Right atrium auricular region (tissue), 2 donors: ENCODE measurements around the gene P2RY6. TPM values are rescaled to one million over a fixed set of nuclear protein-coding genes. Genes with fewer than 3 reads are reported as not detected.
A peak's percentile ranks its signal among the peaks of the same experiment; 100 is the strongest.

Source experiments
- DNase-seq: peaks from one replicate; pipeline ENCODE4 v3.0.0-alpha.2; 2019; ENCODE audit warnings: low spot score
- H3K27ac ChIP-seq, 2 donors: fragments of 200-600 bp; sonication (generic); 1 replicate in 1 of 2; 2 replicates in 1 of 2; pipeline ENCODE4 v1.5.1; 2016 to 2019
- H3K27me3 ChIP-seq, 2 donors: fragments of 200-600 bp; sonication (generic); one replicate each; pipeline versions ENCODE4 v1.5.1 to v1.6.0; 2017 to 2019
- H3K36me3 ChIP-seq: fragments of 200-600 bp; sonication (generic); one replicate; pipeline ENCODE4 v1.5.1; 2016
- H3K4me1 ChIP-seq, 2 donors: fragments of 200-600 bp; sonication (generic); one replicate each; pipeline versions ENCODE4 v1.5.1 to v1.6.0; 2017 to 2019
- H3K4me3 ChIP-seq, 2 donors: fragments of 200-600 bp; sonication (generic); 1 replicate in 1 of 2; 2 replicates in 1 of 2; pipeline ENCODE4 v1.5.1; 2017 to 2019; ENCODE audit warnings: mild to moderate bottlenecking in 1 of 2, moderate library complexity in 1 of 2
- H3K9me3 ChIP-seq, 2 donors: fragments of 200-600 bp; sonication (generic); one replicate each; pipeline ENCODE4 v1.5.1; 2019
- CTCF ChIP-seq, 2 donors: fragments of 200-600 bp; sonication (generic); IDR thresholded peaks; one replicate each; pipeline ENCODE4 v1.5.1; 2019; ENCODE audit warnings: antibody characterized with exemption in 2 of 2
- total RNA-seq, 2 donors: library from RNA; depleted of rRNA; stranded (reverse); fragments of >200 nt; gene quantifications; one replicate each; pipeline ENCODE4 v1.1.0, GENCODE V29; 2016

The P2RY6 gene
- total RNA-seq, 2 donors from 2014 or later = 0.19 to 1.9 TPM

- no peak for TF ChIP-seq CTCF (IDR thresholded peaks at IDR 0.05)
- peaks cover 0 to 83% of the 10 kb centered on the region in 2 donors for H3K4me1 ChIP-seq
- no peaks in the 10 kb centered on the region for H3K36me3 ChIP-seq
- DNase-seq = no peak
- H3K27ac ChIP-seq = peak overlapping the region in 1 of 2 donors; percentile 50
- H3K9me3 ChIP-seq = no peaks in the 10 kb centered on the region
- no peaks in the 10 kb centered on the region for H3K27me3 ChIP-seq
- no peak overlapping the region for H3K4me3 ChIP-seq
Measured at GRCh38 chr11:73327812-73328364, 55.8 kb downstream of the P2RY6 start.

GRCh38 chr11:73330569-73331093 lies 58.5 kb downstream of the P2RY6 start:
- Histone ChIP-seq H3K27me3 (no peaks in the 10 kb centered on the region), H3K36me3 (no peaks in the 10 kb centered on the region), H3K4me3 (no peak overlapping the region), H3K9me3 (no peaks in the 10 kb centered on the region), H3K27ac (peak overlapping the region; percentile 40 to 77), H3K4me1 (peaks cover 0 to 83% of the 10 kb centered on the region in 2 donors)
- DNase-seq = no peak
- TF ChIP-seq CTCF (IDR thresholded peaks at IDR 0.05) = peak; percentile 21 to 44

- no peak for TF ChIP-seq CTCF (IDR thresholded peaks at IDR 0.05)
- H3K4me3 ChIP-seq = no peak overlapping the region
- H3K36me3 ChIP-seq = no peaks in the 10 kb centered on the region
- H3K27ac ChIP-seq = peak overlapping the region; percentile 40 to 77
- peaks cover 0 to 79% of the 10 kb centered on the region in 2 donors for H3K4me1 ChIP-seq
- H3K27me3 ChIP-seq = no peaks in the 10 kb centered on the region
- DNase-seq = no peak
- H3K9me3 ChIP-seq = no peaks in the 10 kb centered on the region
Measured at GRCh38 chr11:73331138-73331916, 59.2 kb downstream of the P2RY6 start.

GRCh38 chr11:73333173-73333572 lies 61.0 kb downstream of the P2RY6 start:
- no peak for DNase-seq
- no peak overlapping the region for H3K4me3 ChIP-seq
- H3K4me1 ChIP-seq = peaks cover 0 to 60% of the 10 kb centered on the region in 2 donors
- H3K27me3 ChIP-seq = no peaks in the 10 kb centered on the region
- H3K36me3 ChIP-seq = no peaks in the 10 kb centered on the region
- no peaks in the 10 kb centered on the region for H3K9me3 ChIP-seq
- peak overlapping the region; percentile 77 to 79 for H3K27ac ChIP-seq
- no peak for TF ChIP-seq CTCF (IDR thresholded peaks at IDR 0.05)

GRCh38 chr11:73333640-73334383 lies 61.7 kb downstream of the P2RY6 start:
- no peaks in the 10 kb centered on the region for H3K36me3 ChIP-seq
- no peak overlapping the region for H3K4me3 ChIP-seq
- no peaks in the 10 kb centered on the region for H3K9me3 ChIP-seq
- H3K27me3 ChIP-seq = no peaks in the 10 kb centered on the region
- H3K27ac ChIP-seq = peak overlapping the region; percentile 77 to 79
- DNase-seq = no peak
- TF ChIP-seq CTCF (IDR thresholded peaks at IDR 0.05) = no peak
- peaks cover 0 to 58% of the 10 kb centered on the region in 2 donors for H3K4me1 ChIP-seq
